ENCODE data around the gene STAT5A.

- no peak for TF ChIP-seq POLR2A (IDR thresholded peaks at IDR 0.05)
- no peak for TF ChIP-seq CTCF (IDR thresholded peaks at IDR 0.05)
- no peak for TF ChIP-seq POLR2AphosphoS5 (IDR thresholded peaks at IDR 0.05)
Measured at GRCh38 chr17:42290577-42290976, 2.3 kb downstream of the STAT5A start.
